ENCODE results near the gene TBPL1. TPM values are rescaled to one million over a fixed set of nuclear protein-coding genes. Genes with fewer than 3 reads are reported as not detected.

Gene TBPL1
- total and polyA plus RNA-seq, 2 of the 13 experiments (the other 11 are each of a cell fraction or from before 2014, with no cell fraction given): 25.3 to 39.3 TPM

- no peak for TF ChIP-seq AFF4 (CRISPR knock-in tag; IDR thresholded peaks at IDR 0.05)
- TF ChIP-seq ZBTB8A (CRISPR knock-in tag; IDR thresholded peaks at IDR 0.05; ENCODE audit: borderline replicate concordance, low read depth): no peak
- TF ChIP-seq FOXO1 (CRISPR knock-in tag; IDR thresholded peaks at IDR 0.05): no peak
- no peak for TF ChIP-seq GMEB2 (CRISPR knock-in tag; IDR thresholded peaks at IDR 0.05; ENCODE audit: low read depth)
Measured at GRCh38 chr6:134039116-134039515, 86.1 kb downstream of the TBPL1 start (continued).

Small RNA genes lying within 50 kb of the gene (small RNA-seq; reads per million reads assigned to genes)
- 0 reads per million in 3 experiments for gene AL449363.1 (ENCODE audit: insufficient read depth in 2 of 3, insufficient read length in 3 of 3, low read depth in 2 of 3, low replicate concordance in 1 of 3)

Other genes starting within 250 kb of the TBPL1 start
- not detected in 2 replicates for gene TCF21, start 64.1 kb upstream of the TBPL1 start, total RNA-seq (2016; rRNA removed; fragmentation: Illumina TruSeq; extraction: Trizol)
- gene TCF21, start 64.1 kb upstream of the TBPL1 start, polyA plus RNA-seq (2011; rRNA removed): not detected in 2 replicates
- gene SLC2A12, start 99.4 kb downstream of the TBPL1 start, total RNA-seq (2016; rRNA removed; fragmentation: Illumina TruSeq; extraction: Trizol): 0.04 TPM in 1 of 2 replicates, not detected in the other
- gene SLC2A12, start 99.4 kb downstream of the TBPL1 start, polyA plus RNA-seq (2011; rRNA removed): 0.24 and 0.33 TPM in 2 replicates